HepG2 (cell line): ENCODE measurements around the gene COA3. TPM values are rescaled to one million over a fixed set of nuclear protein-coding genes. Genes with fewer than 3 reads are reported as not detected.

Experiments used
- BRCA1 ChIP-seq: sonication (generic); formaldehyde crosslinking; IDR thresholded peaks from 2 replicates; pipeline ENCODE4 v1.4.0; 2020; ENCODE audit warnings: missing genetic modification reagents
- CHD4 ChIP-seq: fragments of 200-600 bp; sonication (generic); IDR thresholded peaks from 2 replicates; pipeline ENCODE4 v1.7.0; 2017; ENCODE audit warnings: mild to moderate bottlenecking, low read length, borderline replicate concordance
- ETS1 ChIP-seq: sonication (generic); formaldehyde crosslinking; IDR thresholded peaks from 2 replicates; pipeline ENCODE4 v1.4.0; 2020; ENCODE audit warnings: missing genetic modification reagents
- GTF2F1 ChIP-seq: fragments of 150-350 bp; IDR thresholded peaks from 2 replicates; pipeline ENCODE4 v1.6.1; 2014; ENCODE audit warnings: low read length
- HIC2 ChIP-seq: sonication (generic); formaldehyde crosslinking; IDR thresholded peaks from 2 replicates; pipeline ENCODE4 v1.9.0; 2022; ENCODE audit warnings: low read depth, missing genetic modification reagents
- KLF15 ChIP-seq: sonication (generic); formaldehyde crosslinking; IDR thresholded peaks from 2 replicates; pipeline ENCODE4 v1.8.1; 2023; ENCODE audit warnings: borderline replicate concordance, mild to moderate bottlenecking, inconsistent platforms, missing genetic modification reagents, mixed read lengths
- MZF1 ChIP-seq: sonication (generic); formaldehyde crosslinking; IDR thresholded peaks from 2 replicates; pipeline ENCODE4 v1.8.1; 2023; ENCODE audit warnings: mild to moderate bottlenecking, missing genetic modification reagents, borderline replicate concordance
- NFE2L1 ChIP-seq: sonication (generic); formaldehyde crosslinking; IDR thresholded peaks from 2 replicates; pipeline ENCODE4 v1.4.0; 2020; ENCODE audit warnings: missing genetic modification reagents, mild to moderate bottlenecking, borderline replicate concordance
- PRPF4 ChIP-seq: fragments of 200-400 bp; formaldehyde crosslinking; IDR thresholded peaks from 2 replicates; pipeline ENCODE4 v1.6.1; 2016; ENCODE audit warnings: low read length, low read depth; ENCODE audit not compliant: poor library complexity, severe bottlenecking
- TBL1XR1 ChIP-seq: fragments of 150-350 bp; IDR thresholded peaks from 2 replicates; pipeline ENCODE4 v1.6.1; 2014; ENCODE audit warnings: borderline replicate concordance, low read length; ENCODE audit not compliant: partially characterized antibody
- THAP9 ChIP-seq: sonication (generic); formaldehyde crosslinking; IDR thresholded peaks from 2 replicates; pipeline ENCODE4; 2020; ENCODE audit warnings: missing genetic modification reagents, mild to moderate bottlenecking, borderline replicate concordance
- TMF1 ChIP-seq: sonication (generic); formaldehyde crosslinking; IDR thresholded peaks from 2 replicates; pipeline ENCODE4 v1.8.1; 2022; ENCODE audit warnings: low read depth, missing genetic modification reagents
- ZGPAT ChIP-seq: IDR thresholded peaks from 2 replicates; pipeline ENCODE4 v1.6.1; 2016; ENCODE audit warnings: mild to moderate bottlenecking
- ZNF136 ChIP-seq: sonication (generic); formaldehyde crosslinking; IDR thresholded peaks from 2 replicates; pipeline ENCODE4 v1.8.1; 2022; ENCODE audit warnings: low read depth, mild to moderate bottlenecking, moderate library complexity, missing genetic modification reagents
- ZNF225 ChIP-seq: sonication (generic); formaldehyde crosslinking; IDR thresholded peaks from 2 replicates; pipeline ENCODE4 v1.4.0; 2020; ENCODE audit warnings: mild to moderate bottlenecking, missing genetic modification reagents
- ZNF562 ChIP-seq: sonication (generic); formaldehyde crosslinking; IDR thresholded peaks from 2 replicates; pipeline ENCODE4 v1.8.0; 2022; ENCODE audit warnings: missing genetic modification reagents, borderline replicate concordance
- ZNF589 ChIP-seq: sonication (generic); formaldehyde crosslinking; conservative IDR thresholded peaks from 2 replicates; pipeline ENCODE4 v1.8.0; 2022; ENCODE audit warnings: mild to moderate bottlenecking, moderate library complexity, missing genetic modification reagents
- ZNF597 ChIP-seq: sonication (generic); formaldehyde crosslinking; IDR thresholded peaks from 2 replicates; pipeline ENCODE4 v1.5.0; 2020; ENCODE audit warnings: missing genetic modification reagents
- ZNF652 ChIP-seq: IDR thresholded peaks from 2 replicates; pipeline ENCODE4 v1.6.1; 2016; ENCODE audit warnings: low read depth, borderline replicate concordance
- polyA plus RNA-seq, 8 experiments: library from polyadenylated mRNA; depleted of rRNA in 3 of 8; stranded (reverse) in 7 of 8; unstranded in 1 of 8; fragments of >200 nt; fragmentation: Illumina TruSeq in 4 of 8; extraction: Trizol in 4 of 8; gene quantifications; 2 replicates each; pipeline versions ENCODE4 v1.2.1 to v1.2.3, GENCODE V29; 2011 to 2016; ENCODE audit warnings: low read depth in 4 of 8, missing spikeins in 1 of 8, mixed read lengths in 1 of 8; ENCODE audit not compliant: insufficient read depth in 1 of 8
- total RNA-seq, 5 experiments: library from RNA; depleted of rRNA; stranded (reverse); fragments of >200 nt; fragmentation: Illumina TruSeq; extraction: Trizol; gene quantifications; 2 replicates each; pipeline ENCODE4 v1.2.3, GENCODE V29; 2016; ENCODE audit warnings: low read depth in 1 of 5

The COA3 gene
- total and polyA plus RNA-seq, 2 of the 13 experiments (the other 11 are each of a cell fraction or from before 2014, with no cell fraction given) = 133 to 202 TPM

GRCh38 chr17:42832934-42833766, 34.6 kb upstream of the COA3 start, which contains the start of gene PSME3 (continued):
- TF ChIP-seq HIC2 (peak; percentile 70), MZF1 (peak; percentile 93; the same call in 1 of the 2 replicates), ZNF589 (CRISPR knock-in tag) (0 out of 2 replicates have a peak, but pooled peaks have one; percentile 77), ZNF136 (CRISPR knock-in tag) (0 out of 2 replicates have a peak, but pooled peaks have one; percentile 65), ZNF225 (peak; percentile 59; the same call in 1 of the 2 replicates), ZNF652 (peak; percentile 55; the same call in 1 of the 2 replicates), CHD4 (no peak; the same call in 1 of the 2 replicates), PRPF4 (no peak), GTF2F1 (no peak), TMF1 (CRISPR knock-in tag) (peak; percentile 33; the same call in 1 of the 2 replicates), KLF15 (CRISPR knock-in tag) (no peak; the same call in 1 of the 2 replicates), TBL1XR1 (peak; percentile 26), ETS1 (no peak; the same call in 1 of the 2 replicates), THAP9 (CRISPR knock-in tag) (peak; percentile 97), ZNF562 (CRISPR knock-in tag) (no peak), ZGPAT (peak; percentile 99), NFE2L1 (CRISPR knock-in tag) (no peak), BRCA1 (CRISPR knock-in tag) (peak; percentile 95), ZNF597 (CRISPR knock-in tag) (no peak)
